Keratinocyte (primary cell): ENCODE measurements around the gene PRDM8. TPM values are rescaled to one million over a fixed set of nuclear protein-coding genes. Genes with fewer than 3 reads are reported as not detected.
"Not testable (repeated sequence)": the region's sequence is repeated elsewhere in the genome, so short reads cannot be mapped to it uniquely, and the experiment has no call there.

Experiments used
- DNase-seq: peaks from one replicate; pipeline ENCODE4 v3.0.0-alpha.2; 2011; ENCODE audit warnings: low read depth, missing footprints, low spot score
- FAIRE-seq: peaks from 2 replicates; lab custom pipeline; 2011; peaks lifted over from hg19 to GRCh38; lab: Jason Lieb, UNC
- H2AFZ ChIP-seq: 2 replicates; pipeline ENCODE4 v1.6.0; 2012; ENCODE audit warnings: low read length, control low read depth, inconsistent platforms; ENCODE audit not compliant: control insufficient read depth
- H3K27ac ChIP-seq: 2 replicates; pipeline ENCODE4 v1.5.1; 2011; ENCODE audit warnings: low read length; ENCODE audit not compliant: control insufficient read depth, insufficient read depth
- H3K27me3 ChIP-seq: 3 replicates; pipeline ENCODE4 v1.6.0; 2011; ENCODE audit warnings: low read length; ENCODE audit not compliant: control insufficient read depth, insufficient read depth; ENCODE audit errors: extremely low read depth
- H3K36me3 ChIP-seq, 2 experiments: 2 replicates in 1 of 2; 3 replicates in 1 of 2; pipeline ENCODE4 v1.5.1; 2011; ENCODE audit warnings: low read length in 2 of 2, mild to moderate bottlenecking in 1 of 2; ENCODE audit not compliant: control insufficient read depth in 2 of 2, insufficient read depth in 2 of 2; ENCODE audit errors: extremely low read depth in 1 of 2
- H3K4me1 ChIP-seq: 3 replicates; pipeline ENCODE4 v1.5.1; 2011; ENCODE audit warnings: low read length; ENCODE audit not compliant: control insufficient read depth, insufficient read depth; ENCODE audit errors: extremely low read depth
- H3K4me2 ChIP-seq: 3 replicates; pipeline ENCODE4 v1.6.0; 2011; ENCODE audit warnings: low read depth, low read length; ENCODE audit not compliant: control insufficient read depth, insufficient read depth; ENCODE audit errors: extremely low read depth
- H3K4me3 ChIP-seq, 3 experiments: fragments of 200-600 bp in 1 of 3; sonication (generic) in 1 of 3; 2 replicates in 2 of 3; 3 replicates in 1 of 3; pipeline ENCODE4 v1.5.1; 2011 to 2016; ENCODE audit warnings: low read length in 3 of 3, mild to moderate bottlenecking in 3 of 3, control low read depth in 2 of 3, inconsistent platforms in 1 of 3, low read depth in 1 of 3, mixed read lengths in 1 of 3, mixed run types in 1 of 3, moderate library complexity in 1 of 3; ENCODE audit not compliant: control insufficient read depth in 2 of 3, insufficient read depth in 2 of 3; ENCODE audit errors: extremely low read depth in 1 of 3
- H3K79me2 ChIP-seq: 2 replicates; pipeline ENCODE4 v1.6.0; 2012; ENCODE audit warnings: low read length; ENCODE audit not compliant: control insufficient read depth, insufficient read depth
- H3K9ac ChIP-seq: 3 replicates; pipeline ENCODE4 v1.6.0; 2011; ENCODE audit warnings: low read length; ENCODE audit not compliant: control insufficient read depth, insufficient read depth; ENCODE audit errors: extremely low read depth
- H3K9me1 ChIP-seq: 3 replicates; pipeline ENCODE4 v1.6.0; 2011; ENCODE audit warnings: low read length; ENCODE audit not compliant: control insufficient read depth, insufficient read depth; ENCODE audit errors: extremely low read depth
- H3K9me3 ChIP-seq: 2 replicates; pipeline ENCODE4 v1.5.1; 2012; ENCODE audit warnings: low read depth, low read length; ENCODE audit not compliant: control insufficient read depth
- H4K20me1 ChIP-seq: 3 replicates; pipeline ENCODE4 v1.6.0; 2011; ENCODE audit warnings: low read length; ENCODE audit not compliant: control insufficient read depth, insufficient read depth; ENCODE audit errors: extremely low read depth
- EZH2 ChIP-seq: IDR thresholded peaks from one replicate; pipeline ENCODE4 v1.6.1; 2012; ENCODE audit warnings: inconsistent platforms, mild to moderate bottlenecking, low read length, moderate library complexity
- dilution Hi-C: fragments of 300-500 bp; cut with MboI; formaldehyde crosslinking; loops from one replicate; pipeline ENCODE4 v1.7.0; 2020; ENCODE audit warnings: low sequenced_read_pairs; ENCODE audit not compliant: extremely low pct_ligation_motif_present
- polyA plus RNA-seq, 5 experiments: library from polyadenylated mRNA; depleted of rRNA in 3 of 5; stranded (reverse) in 3 of 5; stranded (forward) in 1 of 5; unstranded in 1 of 5; fragments of >200 nt; gene quantifications; 1 replicate in 1 of 5; 2 replicates in 3 of 5; 3 replicates in 1 of 5; pipeline versions ENCODE4 v1.2.1 to v1.2.3, GENCODE V29; 2011 to 2012; ENCODE audit warnings: missing spikeins in 2 of 5, low read depth in 1 of 5, low replicate concordance in 1 of 5
- TF ChIP-seq, protein P1 (sequence below), 3 experiments: IDR thresholded peaks in 1 of 3; conservative IDR thresholded peaks in 1 of 3; optimal IDR thresholded peaks in 1 of 3; 2 replicates in 2 of 3; 3 replicates in 1 of 3; pipeline versions ENCODE3 to v1.5.1; 2011; ENCODE audit warnings: low read length in 3 of 3, mild to moderate bottlenecking in 3 of 3, moderate library complexity in 2 of 3, control low read depth in 1 of 3, inconsistent platforms in 1 of 3; ENCODE audit not compliant: insufficient read depth in 2 of 3; ENCODE audit errors: extremely low read depth in 1 of 3

Gene PRDM8
- polyA plus RNA-seq, 1 donor (not counting 4 experiments of a cell fraction or from before 2014, with no cell fraction given), result 3.5 TPM

DNA sequence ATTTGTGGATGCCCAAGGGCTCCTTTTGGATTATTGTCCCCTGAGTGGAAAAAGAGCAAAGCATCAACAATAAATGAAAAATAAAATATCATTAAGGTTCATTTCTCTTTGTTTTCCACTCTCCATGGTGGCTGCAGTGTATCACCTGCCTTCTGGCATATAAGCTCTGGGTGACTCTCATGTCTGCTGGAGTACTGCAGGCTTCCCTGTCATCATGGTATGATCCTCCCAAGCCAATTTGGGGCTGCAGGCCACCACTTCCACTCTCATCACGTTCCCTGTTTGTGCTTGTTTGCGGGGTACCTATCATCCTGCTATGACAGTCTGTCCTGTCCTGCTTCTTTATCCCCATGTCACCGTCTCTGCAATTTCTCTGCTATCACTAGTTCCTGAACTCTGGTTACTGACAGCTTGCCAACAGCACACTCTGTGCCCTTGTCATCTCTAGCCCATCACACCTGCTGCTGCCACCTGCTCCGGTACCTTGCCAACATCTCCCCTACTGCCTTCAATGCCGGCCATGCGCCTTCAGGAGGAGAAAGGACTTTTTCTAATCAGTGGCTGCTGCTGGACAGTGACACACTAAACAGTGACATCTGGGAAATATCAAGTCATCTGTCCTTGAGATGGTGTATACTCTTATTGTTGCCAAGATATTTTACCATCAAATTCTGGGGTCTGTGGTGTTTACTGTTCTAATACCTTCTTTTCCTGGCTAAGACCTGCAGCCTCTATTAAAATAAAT lies 46.1 kb downstream of the PRDM8 start:
- Histone ChIP-seq H3K4me1 (peaks cover 17% of the 10 kb centered on the region), H4K20me1 (no peaks in the 10 kb centered on the region), H3K4me2 (no peak overlapping the region), H2AFZ (no peak overlapping the region), H3K27me3 (no peaks in the 10 kb centered on the region), H3K9me1 (no peaks in the 10 kb centered on the region), H3K9ac (no peak overlapping the region), H3K4me3 (no peak overlapping the region), H3K79me2 (no peaks in the 10 kb centered on the region), H3K9me3 (no peaks in the 10 kb centered on the region), H3K36me3 (no peaks in the 10 kb centered on the region), H3K27ac (no peak overlapping the region)
- TF ChIP-seq, protein P1, sequence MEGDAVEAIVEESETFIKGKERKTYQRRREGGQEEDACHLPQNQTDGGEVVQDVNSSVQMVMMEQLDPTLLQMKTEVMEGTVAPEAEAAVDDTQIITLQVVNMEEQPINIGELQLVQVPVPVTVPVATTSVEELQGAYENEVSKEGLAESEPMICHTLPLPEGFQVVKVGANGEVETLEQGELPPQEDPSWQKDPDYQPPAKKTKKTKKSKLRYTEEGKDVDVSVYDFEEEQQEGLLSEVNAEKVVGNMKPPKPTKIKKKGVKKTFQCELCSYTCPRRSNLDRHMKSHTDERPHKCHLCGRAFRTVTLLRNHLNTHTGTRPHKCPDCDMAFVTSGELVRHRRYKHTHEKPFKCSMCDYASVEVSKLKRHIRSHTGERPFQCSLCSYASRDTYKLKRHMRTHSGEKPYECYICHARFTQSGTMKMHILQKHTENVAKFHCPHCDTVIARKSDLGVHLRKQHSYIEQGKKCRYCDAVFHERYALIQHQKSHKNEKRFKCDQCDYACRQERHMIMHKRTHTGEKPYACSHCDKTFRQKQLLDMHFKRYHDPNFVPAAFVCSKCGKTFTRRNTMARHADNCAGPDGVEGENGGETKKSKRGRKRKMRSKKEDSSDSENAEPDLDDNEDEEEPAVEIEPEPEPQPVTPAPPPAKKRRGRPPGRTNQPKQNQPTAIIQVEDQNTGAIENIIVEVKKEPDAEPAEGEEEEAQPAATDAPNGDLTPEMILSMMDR (optimal IDR thresholded peaks at IDR 0.05 in 1 of 3, IDR thresholded peaks at IDR 0.05 in 1 of 3, conservative IDR thresholded peaks at IDR 0.05 in 1 of 3; ENCODE audit: extremely low read depth in 1 of 3, insufficient read depth in 2 of 3, low read length in 3 of 3), result no peak
- TF ChIP-seq EZH2, result no peak
- dilution Hi-C loops, result no loop called here
- DNase-seq, result no peak
- FAIRE-seq, result no peak

DNA sequence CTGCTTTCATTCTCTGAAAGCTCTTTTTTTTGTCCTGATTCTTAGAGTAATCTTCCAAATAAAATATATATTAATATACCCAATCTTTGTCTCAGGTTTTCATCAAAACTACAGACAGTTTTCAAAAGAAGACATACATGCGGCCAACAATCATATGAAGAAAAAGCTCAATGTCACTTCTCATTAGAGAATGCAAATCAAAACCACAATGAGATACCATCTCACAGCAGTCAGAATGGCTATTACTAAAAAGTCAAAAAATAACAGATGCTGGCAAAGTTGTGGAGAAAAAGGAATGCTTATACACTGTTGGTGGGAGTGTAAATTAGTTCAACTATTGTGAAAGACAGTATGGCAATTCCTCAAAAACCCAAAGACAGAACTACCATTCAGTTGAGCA lies 50.2 kb downstream of the PRDM8 start:
- H3K79me2 ChIP-seq, FAIRE-seq, H2AFZ ChIP-seq, H3K9ac ChIP-seq, H3K9me3 ChIP-seq, H3K4me1 ChIP-seq, H3K36me3 ChIP-seq, dilution Hi-C loops, DNase-seq, H3K9me1 ChIP-seq, H4K20me1 ChIP-seq, H3K4me3 ChIP-seq, H3K27me3 ChIP-seq, H3K27ac ChIP-seq, H3K4me2 ChIP-seq: not testable (repeated sequence)

DNA sequence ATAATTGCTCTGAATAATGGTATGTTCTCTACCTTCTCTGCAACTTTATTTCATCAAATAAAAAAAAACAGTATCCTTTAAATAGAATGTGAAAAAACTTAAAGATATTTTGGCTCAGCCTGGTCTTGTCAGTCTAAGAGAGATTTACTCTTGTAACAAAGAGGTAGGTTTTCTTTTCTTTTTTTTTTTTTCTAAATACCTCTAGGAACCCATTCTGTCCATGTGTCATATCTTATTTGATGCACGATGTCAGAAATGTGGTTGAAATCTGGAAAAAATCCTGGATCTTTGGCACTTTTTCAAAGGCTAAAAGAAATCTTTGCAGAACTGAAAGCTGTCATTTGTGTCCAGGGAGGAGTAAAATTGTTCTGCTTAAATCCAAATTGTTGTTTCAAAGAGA lies 51.8 kb downstream of the PRDM8 start:
- DNase-seq, result no peak

More for the DNA sequence above, 51.8 kb downstream of the PRDM8 start:
- Histone ChIP-seq H3K9ac (no peak overlapping the region), H3K27ac (no peak overlapping the region), H2AFZ (no peak overlapping the region), H3K4me3 (no peak overlapping the region), H3K9me1 (no peaks in the 10 kb centered on the region), H4K20me1 (no peaks in the 10 kb centered on the region), H3K27me3 (no peaks in the 10 kb centered on the region), H3K9me3 (no peaks in the 10 kb centered on the region), H3K36me3 (no peaks in the 10 kb centered on the region), H3K79me2 (no peaks in the 10 kb centered on the region), H3K4me1 (no peaks in the 10 kb centered on the region), H3K4me2 (no peak overlapping the region)
- FAIRE-seq, result no peak
- dilution Hi-C loops, result no loop called here
- TF ChIP-seq, protein P1 (optimal IDR thresholded peaks at IDR 0.05 in 1 of 3, IDR thresholded peaks at IDR 0.05 in 1 of 3, conservative IDR thresholded peaks at IDR 0.05 in 1 of 3; ENCODE audit: extremely low read depth in 1 of 3, insufficient read depth in 2 of 3, low read length in 3 of 3), result no peak
- no peak for TF ChIP-seq EZH2
